ENCODE measurements around the gene SLC16A8. TPM values are rescaled to one million over a fixed set of nuclear protein-coding genes. Genes with fewer than 3 reads are reported as not detected.

The SLC16A8 gene
- total and polyA plus RNA-seq, 2 donors from 2014 or later, result 0.31 to 0.92 TPM

GRCh38 chr22:38050720-38051119 is 33.3 kb downstream of the SLC16A8 start:
- FAIRE-seq (no peak), DNase-seq (no peak)
- Histone ChIP-seq H3K4me3 (ENCODE audit: low read length in 3 of 3) (no peak overlapping the region), H3K27ac (ENCODE audit: low read depth in 2 of 2, low read length in 2 of 2) (no peak overlapping the region), H3K4me1 (ENCODE audit: control insufficient read depth in 2 of 3, insufficient read depth in 2 of 3, low read depth in 1 of 3, low read length in 3 of 3) (no peaks in the 10 kb centered on the region), H3K9me3 (ENCODE audit: control insufficient read depth in 2 of 3, insufficient read depth in 1 of 3, low read length in 3 of 3) (no peaks in the 10 kb centered on the region), H3K27me3 (ENCODE audit: control insufficient read depth, insufficient read depth, low read length) (no peaks in the 10 kb centered on the region), H3K9ac (ENCODE audit: low read length in 3 of 3) (no peak overlapping the region), H3K36me3 (ENCODE audit: control insufficient read depth in 2 of 3, insufficient read depth in 3 of 3, low read length in 3 of 3) (no peaks in the 10 kb centered on the region)
- no peak for TF ChIP-seq CTCF (IDR thresholded peaks at IDR 0.05; ENCODE audit: borderline replicate concordance, extremely low read depth, insufficient read depth)
- intact Hi-C loops (cut with DNase I), result loop anchor here (5.0 kb wide), 1 partner anchor 522 kb away; the partner anchor contains the start of gene DMC1

- no peak overlapping the region for H3K27ac ChIP-seq (ENCODE audit: low read depth in 2 of 2, low read length in 2 of 2)
Measured at GRCh38 chr22:38049812-38050619, 34.0 kb downstream of the SLC16A8 start.

GRCh38 chr22:38046070-38046748 is 37.8 kb downstream of the SLC16A8 start:
- H3K4me3 ChIP-seq (ENCODE audit: low read length in 3 of 3), result no peak overlapping the region
- H3K27me3 ChIP-seq (ENCODE audit: control insufficient read depth, insufficient read depth, low read length), result no peaks in the 10 kb centered on the region
- no peaks in the 10 kb centered on the region for H3K9me3 ChIP-seq (ENCODE audit: control insufficient read depth in 2 of 3, insufficient read depth in 1 of 3, low read length in 3 of 3)
- DNase-seq, result no peak
- no peak overlapping the region for H3K27ac ChIP-seq (ENCODE audit: low read depth in 2 of 2, low read length in 2 of 2)
- no peak overlapping the region for H3K9ac ChIP-seq (ENCODE audit: low read length in 3 of 3)
- intact Hi-C loops (cut with DNase I), result no loop called here
- H3K4me1 ChIP-seq (ENCODE audit: control insufficient read depth in 2 of 3, insufficient read depth in 2 of 3, low read depth in 1 of 3, low read length in 3 of 3), result no peaks in the 10 kb centered on the region
- no peaks in the 10 kb centered on the region for H3K36me3 ChIP-seq (ENCODE audit: control insufficient read depth in 2 of 3, insufficient read depth in 3 of 3, low read length in 3 of 3)
- FAIRE-seq, result no peak
- TF ChIP-seq CTCF (IDR thresholded peaks at IDR 0.05; ENCODE audit: borderline replicate concordance, extremely low read depth, insufficient read depth), result no peak

More at GRCh38 chr22:38049812-38050619, 34.0 kb downstream of the SLC16A8 start:
- no peak for TF ChIP-seq CTCF (IDR thresholded peaks at IDR 0.05; ENCODE audit: borderline replicate concordance, extremely low read depth, insufficient read depth)
- Histone ChIP-seq H3K9me3 (ENCODE audit: control insufficient read depth in 2 of 3, insufficient read depth in 1 of 3, low read length in 3 of 3) (no peaks in the 10 kb centered on the region), H3K4me3 (ENCODE audit: low read length in 3 of 3) (no peak overlapping the region), H3K4me1 (ENCODE audit: control insufficient read depth in 2 of 3, insufficient read depth in 2 of 3, low read depth in 1 of 3, low read length in 3 of 3) (no peaks in the 10 kb centered on the region), H3K36me3 (ENCODE audit: control insufficient read depth in 2 of 3, insufficient read depth in 3 of 3, low read length in 3 of 3) (no peaks in the 10 kb centered on the region), H3K9ac (ENCODE audit: low read length in 3 of 3) (no peak overlapping the region), H3K27me3 (ENCODE audit: control insufficient read depth, insufficient read depth, low read length) (no peaks in the 10 kb centered on the region)
- FAIRE-seq (no peak), DNase-seq (no peak)
- intact Hi-C loops (cut with DNase I), result loop anchor here (5.0 kb wide), 1 partner anchor 522 kb away; the partner anchor contains the start of gene DMC1

All from kidney (tissue), 14 donors.